B cell (primary cell): ENCODE data around the gene GALM. TPM values are rescaled to one million over a fixed set of nuclear protein-coding genes. Genes with fewer than 3 reads are reported as not detected.

ENCODE experiments used
- ATAC-seq: fragments of 200-7000 bp; cut with Tn5 transposase; one replicate; pipeline ENCODE4 v1.10.0; 2021; ENCODE audit warnings: low read depth, mild to moderate bottlenecking, moderate number of reproducible peaks, moderate library complexity
- CTCF ChIA-PET: fragments of 350-600 bp; sonication (Branson Sonifier 250); formaldehyde crosslinking; loops from one replicate; lab custom pipeline; 2021; ENCODE audit warnings: antibody characterized with exemption, inconsistent platforms; lab: Charles Lee
- POLR2A ChIA-PET: fragments of 350-600 bp; sonication (Branson Sonifier 250); formaldehyde crosslinking; loops from one replicate; lab custom pipeline; 2021; ENCODE audit warnings: antibody characterized with exemption; lab: Charles Lee
- DNase-seq: peaks from one replicate; pipeline ENCODE4 v3.0.0; 2013
- H2AFZ ChIP-seq: 2 replicates; pipeline ENCODE4 v1.6.1; 2012; ENCODE audit warnings: mild to moderate bottlenecking, low read depth, low read length; ENCODE audit not compliant: insufficient read depth, poor library complexity, severe bottlenecking
- H3K27ac ChIP-seq, 2 donors: 1 replicate in 1 of 2; 2 replicates in 1 of 2; pipeline ENCODE4 v1.5.1; 2012 to 2013; ENCODE audit warnings: low read length in 2 of 2, mild to moderate bottlenecking in 2 of 2, moderate library complexity in 1 of 2
- H3K27me3 ChIP-seq, 4 experiments: fragments of 200-600 bp in 1 of 4; sonication (generic) in 1 of 4; replicated peaks in 1 of 4; 1 replicate in 2 of 4; 2 replicates in 2 of 4; pipeline versions ENCODE4 v1.6.1 to v1.7.0; 2013 to 2016; ENCODE audit warnings: low read length in 3 of 4, mild to moderate bottlenecking in 2 of 4, mixed read lengths in 1 of 4, moderate library complexity in 1 of 4; ENCODE audit not compliant: insufficient read depth in 4 of 4, control insufficient read depth in 3 of 4; ENCODE audit errors: control extremely low read depth in 1 of 4
- H3K36me3 ChIP-seq, 2 experiments: replicated peaks in 1 of 2; 1 replicate in 1 of 2; 2 replicates in 1 of 2; pipeline versions ENCODE4 v1.6.1 to v1.7.1; 2013; ENCODE audit warnings: low read length in 1 of 2; ENCODE audit not compliant: insufficient read depth in 2 of 2, control insufficient read depth in 1 of 2; ENCODE audit errors: control extremely low read depth in 1 of 2, extremely low read depth in 1 of 2
- H3K4me1 ChIP-seq, 2 donors: fragments of 200-600 bp in 1 of 2; sonication (generic) in 1 of 2; 1 replicate in 1 of 2; 2 replicates in 1 of 2; pipeline versions ENCODE4 v1.5.1 to v1.6.1; 2013 to 2017; ENCODE audit warnings: low read length in 2 of 2; ENCODE audit not compliant: control insufficient read depth in 2 of 2, insufficient read depth in 2 of 2
- H3K4me2 ChIP-seq: replicated peaks from 2 replicates; pipeline ENCODE3; 2012; ENCODE audit warnings: mild to moderate bottlenecking, low read depth, low read length; ENCODE audit not compliant: poor library complexity, severe bottlenecking
- H3K4me3 ChIP-seq, 5 experiments: fragments of 200-600 bp in 1 of 5; sonication (generic) in 1 of 5; 1 replicate in 3 of 5; 2 replicates in 2 of 5; pipeline versions ENCODE4 v1.5.1 to v1.7.0; 2011 to 2016; ENCODE audit warnings: low read length in 4 of 5, mild to moderate bottlenecking in 4 of 5, low read depth in 2 of 5, control low read depth in 1 of 5, moderate library complexity in 1 of 5; ENCODE audit not compliant: insufficient read depth in 1 of 5; ENCODE audit errors: control extremely low read depth in 1 of 5, extremely low read depth in 1 of 5
- H3K79me2 ChIP-seq: fragments of 200-600 bp; sonication (generic); one replicate; pipeline ENCODE4 v1.6.0; 2016; ENCODE audit warnings: low read length; ENCODE audit not compliant: control insufficient read depth, insufficient read depth
- H3K9ac ChIP-seq: fragments of 200-600 bp; sonication (generic); 2 replicates; pipeline ENCODE4 v1.6.1; 2017; ENCODE audit warnings: mild to moderate bottlenecking, low read length, moderate library complexity
- H3K9me3 ChIP-seq, 3 donors: one replicate each; pipeline versions ENCODE4 v1.6.1 to v1.7.1; 2013; ENCODE audit warnings: low read length in 2 of 3; ENCODE audit not compliant: control insufficient read depth in 2 of 3, insufficient read depth in 1 of 3; ENCODE audit errors: control extremely low read depth in 1 of 3
- H4K20me1 ChIP-seq: 2 replicates; pipeline ENCODE4 v1.6.0; 2012; ENCODE audit warnings: mild to moderate bottlenecking, low read length; ENCODE audit not compliant: insufficient read depth, control insufficient read depth, poor library complexity, severe bottlenecking
- H3K27ac Mint-ChIP-seq: one replicate; pipeline ENCODE4 v1.8.0; 2021; ENCODE audit warnings: mixed read lengths
- H3K27me3 Mint-ChIP-seq: one replicate; pipeline ENCODE4 v1.8.0; 2021; ENCODE audit warnings: mixed read lengths
- H3K4me1 Mint-ChIP-seq: one replicate; pipeline ENCODE4 v1.8.0; 2021; ENCODE audit warnings: mixed read lengths
- H3K4me3 Mint-ChIP-seq: one replicate; pipeline ENCODE4 v1.8.0; 2021; ENCODE audit warnings: mixed read lengths
- H3K9me3 Mint-ChIP-seq: one replicate; pipeline ENCODE4 v1.8.0; 2022; ENCODE audit warnings: mixed read lengths; ENCODE audit not compliant: insufficient read depth
- CTCF ChIP-seq: fragments of 200-600 bp; IDR thresholded peaks from one replicate; pipeline ENCODE4 v1.8.0; 2022; ENCODE audit warnings: antibody characterized with exemption, mild to moderate bottlenecking
- EZH2 ChIP-seq: IDR thresholded peaks from 2 replicates; pipeline ENCODE4 v1.6.1; 2012; ENCODE audit warnings: borderline replicate concordance, low read depth, mild to moderate bottlenecking, moderate library complexity, low read length; ENCODE audit not compliant: insufficient read depth, poor library complexity, severe bottlenecking
- WGBS: methylation state at CpG from one replicate; pipeline ENCODE4 v1.1.5; 2013; ENCODE audit warnings: missing lambda C conversion rate; ENCODE audit not compliant: insufficient coverage; 5-methylcytosine and 5-hydroxymethylcytosine counted together
- intact Hi-C: fragments of 100-400 bp; cut with micrococcal nuclease; formaldehyde crosslinking; loops from one replicate; pipeline ENCODE4 v1.10.0; 2022
- polyA plus RNA-seq: library from polyadenylated mRNA; depleted of rRNA; stranded (reverse); fragments of >200 nt; gene quantifications from 2 replicates; pipeline ENCODE4 v1.2.3, GENCODE V29; 2012
- total RNA-seq, 2 donors: library from RNA; stranded (reverse); fragments of 120-200 nt in 1 of 2; gene quantifications; 1 replicate in 1 of 2; 2 replicates in 1 of 2; pipeline versions ENCODE4 v1.2.3 to v1.2.4, GENCODE V29; 2013 to 2022

The GALM gene
- total and polyA plus RNA-seq, 2 donors (not counting 1 experiment from before 2014, with no cell fraction given), result 5.1 to 9.7 TPM

DNA sequence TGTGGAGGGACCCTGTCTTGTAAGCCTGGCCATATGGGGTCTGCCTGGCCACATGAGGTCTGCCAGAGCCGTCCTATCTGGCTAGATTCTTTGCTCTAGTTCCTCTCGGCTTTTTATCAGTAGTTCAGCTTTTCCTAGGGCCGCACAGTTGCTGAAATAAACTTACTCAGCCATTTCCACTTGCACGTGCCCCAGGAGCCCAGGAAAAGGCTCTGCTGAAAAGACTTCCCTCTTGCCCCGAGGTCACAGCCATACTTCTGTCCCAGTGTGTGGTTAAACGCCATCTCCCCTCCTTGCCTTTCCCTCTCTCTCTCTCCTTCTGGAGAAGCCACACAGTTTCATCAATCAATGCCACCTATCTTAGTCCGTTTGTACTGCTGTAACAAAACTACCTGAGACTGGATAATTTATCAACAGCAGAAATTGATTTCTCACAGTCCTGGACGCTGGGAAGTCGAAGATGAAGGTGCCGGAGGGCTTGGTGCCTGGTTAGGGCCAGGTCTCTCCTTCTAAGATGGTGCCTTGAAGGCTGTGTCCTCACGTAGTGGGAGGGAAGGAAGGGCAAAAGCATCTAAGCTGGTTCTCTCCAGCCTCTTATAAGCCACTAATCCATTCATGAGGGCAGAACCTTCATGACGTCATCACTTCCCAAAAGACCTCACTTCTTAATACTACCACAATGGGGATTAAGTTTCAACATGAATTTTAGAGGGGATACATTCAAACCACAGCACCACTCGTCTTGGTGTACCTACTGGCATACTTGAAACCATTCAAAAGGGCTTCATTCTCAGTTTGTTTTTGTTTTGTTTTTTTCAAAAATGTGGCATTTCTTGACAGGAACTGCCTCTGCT lies 11.2 kb upstream of the GALM start:
- no peaks in the 10 kb centered on the region for H4K20me1 ChIP-seq
- H3K4me2 ChIP-seq, result no peak overlapping the region
- H3K27ac Mint-ChIP-seq, result no peak overlapping the region
- H3K27me3 Mint-ChIP-seq, result peaks cover 17% of the 10 kb centered on the region
- POLR2A ChIA-PET, result no interaction called here
- TF ChIP-seq CTCF (no peak), EZH2 (no peak)
- no peak overlapping the region for H3K4me3 ChIP-seq
- whole genome bisulfite sequencing, result 66% methylated on average over 7 of the region's 13 CpGs
- DNase-seq (no peak), ATAC-seq (no peak)
- no peaks in the 10 kb centered on the region for H3K36me3 ChIP-seq
- H3K9me3 ChIP-seq, result no peaks in the 10 kb centered on the region
- CTCF ChIA-PET, result no interaction called here
- no peak overlapping the region for H3K4me3 Mint-ChIP-seq
- peak overlapping the region; percentile 13 for H2AFZ ChIP-seq
- intact Hi-C loops, result no loop called here
- H3K4me1 Mint-ChIP-seq, result peaks cover 8% of the 10 kb centered on the region
- peaks cover 3 to 8% of the 10 kb centered on the region in 2 donors for H3K4me1 ChIP-seq
- no peaks in the 10 kb centered on the region for H3K79me2 ChIP-seq
- no peak overlapping the region for H3K9ac ChIP-seq
- H3K27me3 ChIP-seq, result no peaks in the 10 kb centered on the region
- H3K9me3 Mint-ChIP-seq, result no peaks in the 10 kb centered on the region
- H3K27ac ChIP-seq, result no peak overlapping the region

GRCh38 chr2:38655441-38655840 lies 10.5 kb upstream of the GALM start:
- Histone ChIP-seq H3K4me1 (peaks cover 3 to 8% of the 10 kb centered on the region in 2 donors), H3K27ac (no peak overlapping the region), H3K9me3 (no peaks in the 10 kb centered on the region), H3K79me2 (no peaks in the 10 kb centered on the region), H3K27me3 (no peaks in the 10 kb centered on the region), H3K4me2 (no peak overlapping the region), H3K4me3 (no peak overlapping the region), H3K36me3 (no peaks in the 10 kb centered on the region), H3K9ac (no peak overlapping the region), H4K20me1 (no peaks in the 10 kb centered on the region), H2AFZ (no peak overlapping the region)
- POLR2A ChIA-PET, result no interaction called here
- peaks cover 8% of the 10 kb centered on the region for H3K4me1 Mint-ChIP-seq
- intact Hi-C loops, result no loop called here
- no peak overlapping the region for H3K27ac Mint-ChIP-seq
- H3K9me3 Mint-ChIP-seq, result no peaks in the 10 kb centered on the region
- CTCF ChIA-PET, result no interaction called here
- no peak for DNase-seq
- no peak for TF ChIP-seq EZH2
- TF ChIP-seq CTCF, result no peak
- no peak for ATAC-seq
- H3K27me3 Mint-ChIP-seq, result peaks cover 12% of the 10 kb centered on the region
- H3K4me3 Mint-ChIP-seq, result no peak overlapping the region
- WGBS, result 100% methylated on average over 1 of the region's 1 CpG
